HG03066 (cell line): ENCODE measurements around the gene OOSP2.

Experiments used
- ATAC-seq: cut with Tn5 transposase; IDR thresholded peaks from one replicate; pipeline ENCODE4 v1.9.1; 2021; ENCODE audit warnings: low read depth; ENCODE audit not compliant: unreplicated experiment

Gene OOSP2

GRCh38 chr11:60077981-60078380 is 37.8 kb downstream of the OOSP2 start:
- no peak for ATAC-seq

- ATAC-seq: no peak
These were observed 38.5 kb downstream of the OOSP2 start for GRCh38 chr11:60078745-60079144.

- no peak for ATAC-seq
These were observed 40.3 kb downstream of the OOSP2 start for GRCh38 chr11:60080535-60080934.

- ATAC-seq: no peak
These were observed 44.5 kb downstream of the OOSP2 start for GRCh38 chr11:60084631-60085273.

- no peak for ATAC-seq
These were observed 45.7 kb downstream of the OOSP2 start for GRCh38 chr11:60085909-60086308.

GRCh38 chr11:60087239-60087638 is 47.0 kb downstream of the OOSP2 start:
- no peak for ATAC-seq

GRCh38 chr11:60088364-60088763 is 48.2 kb downstream of the OOSP2 start, which contains the start of gene MS4A2:
Gene MS4A2 (plus strand): TSS chr11:60088664. CDS start chr11:60088766, 102 bp downstream.
- no peak for ATAC-seq

- no peak for ATAC-seq
These were observed 55.4 kb downstream of the OOSP2 start for GRCh38 chr11:60095477-60096120.

- no peak for ATAC-seq
These were observed 57.0 kb downstream of the OOSP2 start for GRCh38 chr11:60097189-60097588.
